Measurements from ENCODE around the gene S100A4.

DNA sequence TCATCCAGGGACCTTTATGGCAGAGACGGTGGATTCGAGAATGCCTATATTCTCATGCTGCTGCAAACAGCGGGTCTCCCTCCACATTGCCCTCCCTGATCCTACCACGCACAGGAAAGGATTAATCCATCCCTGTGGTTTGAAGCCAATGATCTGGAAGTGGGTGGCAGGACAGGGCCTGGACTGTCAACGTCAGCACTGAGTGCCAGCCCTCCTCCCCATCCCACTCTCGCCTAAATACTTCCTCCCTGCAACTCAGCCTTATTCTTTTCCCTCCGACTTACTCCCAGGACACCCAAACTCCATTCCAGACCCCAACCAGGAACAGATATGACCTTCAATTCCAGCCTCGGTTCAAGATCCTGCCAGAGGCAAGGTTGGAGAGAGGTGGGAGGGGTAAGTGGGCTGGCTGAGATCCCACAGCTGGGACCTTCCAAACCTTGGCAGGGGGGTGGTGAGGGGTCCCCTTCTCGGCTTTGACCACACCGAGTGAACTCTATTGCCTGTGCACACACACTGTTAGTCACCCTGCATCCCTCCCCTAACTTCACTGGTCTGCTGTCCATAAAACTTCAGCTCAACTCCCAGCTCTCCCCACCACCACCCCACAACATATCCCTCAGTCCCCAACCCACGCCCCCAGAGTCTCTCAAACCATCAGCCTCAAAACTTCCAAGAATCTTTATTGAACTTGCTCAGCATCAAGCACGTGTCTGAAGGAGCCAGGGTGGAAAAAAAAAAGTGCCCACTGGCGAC lies 2.5 kb downstream of the S100A4 start:
- TF ChIP-seq, protein P1, sequence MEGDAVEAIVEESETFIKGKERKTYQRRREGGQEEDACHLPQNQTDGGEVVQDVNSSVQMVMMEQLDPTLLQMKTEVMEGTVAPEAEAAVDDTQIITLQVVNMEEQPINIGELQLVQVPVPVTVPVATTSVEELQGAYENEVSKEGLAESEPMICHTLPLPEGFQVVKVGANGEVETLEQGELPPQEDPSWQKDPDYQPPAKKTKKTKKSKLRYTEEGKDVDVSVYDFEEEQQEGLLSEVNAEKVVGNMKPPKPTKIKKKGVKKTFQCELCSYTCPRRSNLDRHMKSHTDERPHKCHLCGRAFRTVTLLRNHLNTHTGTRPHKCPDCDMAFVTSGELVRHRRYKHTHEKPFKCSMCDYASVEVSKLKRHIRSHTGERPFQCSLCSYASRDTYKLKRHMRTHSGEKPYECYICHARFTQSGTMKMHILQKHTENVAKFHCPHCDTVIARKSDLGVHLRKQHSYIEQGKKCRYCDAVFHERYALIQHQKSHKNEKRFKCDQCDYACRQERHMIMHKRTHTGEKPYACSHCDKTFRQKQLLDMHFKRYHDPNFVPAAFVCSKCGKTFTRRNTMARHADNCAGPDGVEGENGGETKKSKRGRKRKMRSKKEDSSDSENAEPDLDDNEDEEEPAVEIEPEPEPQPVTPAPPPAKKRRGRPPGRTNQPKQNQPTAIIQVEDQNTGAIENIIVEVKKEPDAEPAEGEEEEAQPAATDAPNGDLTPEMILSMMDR (conservative IDR thresholded peaks at IDR 0.05; ENCODE audit: low read length): no peak
- no peak for TF ChIP-seq EZH2phosphoT487 (IDR thresholded peaks at IDR 0.05; ENCODE audit: borderline replicate concordance)

Measured in Loucy (cell line).